CD4-positive, alpha-beta T cell (primary cell): ENCODE results near the gene CISH. TPM values are rescaled to one million over a fixed set of nuclear protein-coding genes. Genes with fewer than 3 reads are reported as not detected.

Experiments used
- ATAC-seq: fragments of 200-7000 bp; cut with Tn5 transposase; one replicate; pipeline ENCODE4 v1.10.0; 2022; ENCODE audit warnings: mild to moderate bottlenecking; ENCODE audit not compliant: poor library complexity
- CTCF ChIA-PET: fragments of 350-600 bp; sonication (Branson Sonifier 250); formaldehyde crosslinking; loops from one replicate; lab custom pipeline; 2021; ENCODE audit warnings: antibody characterized with exemption, inconsistent platforms; lab: Charles Lee
- POLR2A ChIA-PET: fragments of 350-600 bp; sonication (Branson Sonifier 250); formaldehyde crosslinking; loops from one replicate; lab custom pipeline; 2021; ENCODE audit warnings: antibody characterized with exemption, inconsistent platforms; lab: Charles Lee
- DNase-seq, 14 experiments: peaks; one replicate each; pipeline ENCODE4 v3.0.0-alpha.2; 2013 to 2020; ENCODE audit warnings: mixed read lengths in 2 of 14
- H3K27ac ChIP-seq, 2 donors: one replicate each; pipeline versions ENCODE4 v1.5.1 to v1.7.0; 2013; ENCODE audit warnings: low read length in 2 of 2, low read depth in 1 of 2, mild to moderate bottlenecking in 1 of 2
- H3K27me3 ChIP-seq, 2 experiments: 1 replicate in 1 of 2; 2 replicates in 1 of 2; pipeline versions ENCODE4 v1.6.1 to v1.7.0; 2013; ENCODE audit warnings: low read length in 2 of 2, control low read depth in 1 of 2, mild to moderate bottlenecking in 1 of 2, moderate library complexity in 1 of 2; ENCODE audit not compliant: insufficient read depth in 2 of 2, control insufficient read depth in 1 of 2
- H3K36me3 ChIP-seq: one replicate; pipeline ENCODE4 v1.6.1; 2013; ENCODE audit warnings: low read length, control low read depth; ENCODE audit not compliant: insufficient read depth
- H3K4me1 ChIP-seq: one replicate; pipeline ENCODE4 v1.6.1; 2013; ENCODE audit warnings: low read length, control low read depth; ENCODE audit not compliant: insufficient read depth
- H3K4me3 ChIP-seq: one replicate; pipeline ENCODE4 v1.5.1; 2013; ENCODE audit warnings: mild to moderate bottlenecking, low read length, moderate library complexity
- H3K9me3 ChIP-seq, 2 experiments: 1 replicate in 1 of 2; 2 replicates in 1 of 2; pipeline versions ENCODE4 v1.6.1 to v1.7.0; 2013; ENCODE audit warnings: low read length in 2 of 2, mild to moderate bottlenecking in 2 of 2, control low read depth in 1 of 2, moderate library complexity in 1 of 2; ENCODE audit not compliant: control insufficient read depth in 1 of 2, insufficient read depth in 1 of 2
- H3K27ac Mint-ChIP-seq: one replicate; pipeline ENCODE4 v1.8.0; 2020; ENCODE audit warnings: mixed read lengths
- H3K27me3 Mint-ChIP-seq: one replicate; pipeline ENCODE4 v1.8.0; 2021; ENCODE audit warnings: mixed read lengths
- H3K36me3 Mint-ChIP-seq: one replicate; pipeline ENCODE4 v1.8.0; 2021; ENCODE audit warnings: low read depth, mixed read lengths
- H3K4me1 Mint-ChIP-seq: one replicate; pipeline ENCODE4 v1.8.0; 2021; ENCODE audit warnings: low read depth, mixed read lengths
- H3K4me3 Mint-ChIP-seq: one replicate; pipeline ENCODE4 v1.8.0; 2020; ENCODE audit warnings: mild to moderate bottlenecking, mixed read lengths
- H3K9me3 Mint-ChIP-seq: one replicate; pipeline ENCODE4 v1.8.0; 2020; ENCODE audit warnings: mixed read lengths
- intact Hi-C, 2 experiments: fragments of 100-400 bp; cut with DNase I in 1 of 2; cut with micrococcal nuclease in 1 of 2; formaldehyde crosslinking; loops; one replicate each; pipeline versions ENCODE4 v1.15.1 to v1.9.0; 2023 to 2025; cut with DNase I, micrococcal nuclease
- total RNA-seq, 174 experiments: library from RNA in 2 of 174; stranded (reverse) in 2 of 174; gene quantifications; one replicate each; pipeline ENCODE4 v1.2.3 and lab custom pipeline; 2021 to 2026
- TF ChIP-seq, protein P1 (sequence below): fragments of 200-600 bp; IDR thresholded peaks from one replicate; pipeline ENCODE4 v1.8.0; 2022; ENCODE audit warnings: antibody characterized with exemption, mild to moderate bottlenecking

CISH gene
- total RNA-seq, 2 experiments from 2014 or later: 3.5 to 3.7 TPM

DNA sequence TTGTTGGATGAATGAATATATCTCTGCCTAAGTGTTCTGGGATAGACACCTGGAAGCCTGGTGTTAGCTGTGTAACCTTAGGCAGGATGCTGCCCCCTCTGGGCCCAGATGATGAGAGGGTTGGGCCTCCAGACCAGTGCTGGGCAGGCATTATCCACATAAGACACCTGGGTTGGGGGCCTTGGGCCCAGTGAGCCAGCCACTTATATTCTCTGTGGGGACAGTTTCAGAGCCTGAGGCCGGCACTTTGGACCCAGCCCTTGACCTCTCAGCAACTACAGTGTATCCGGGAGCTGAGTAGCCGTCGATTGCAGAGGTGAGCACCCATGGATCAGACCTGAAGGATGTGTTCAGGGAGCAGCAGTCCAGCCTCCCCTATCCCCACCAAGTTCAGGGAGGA lies 40.1 kb downstream of the CISH start:
- ChIA-PET CTCF (interaction anchor here (1.4 to 6.8 kb wide), 4 partner anchors 17 to 872 kb away, joined by 3 to 234 read pairs (median 14); partner anchors contain the start of genes CISH and MAPKAPK3), POLR2A (interaction anchor here (6.8 to 13.2 kb wide), 2 partner anchors 19 to 39 kb away, joined by 69 to 446 read pairs; partner anchors contain the start of genes CISH and MAPKAPK3)
- no peaks in the 10 kb centered on the region for H3K9me3 Mint-ChIP-seq
- H3K36me3 Mint-ChIP-seq: peaks cover 28% of the 10 kb centered on the region
- no peaks in the 10 kb centered on the region for H3K27me3 ChIP-seq
- peaks cover 7% of the 10 kb centered on the region for H3K36me3 ChIP-seq
- peak overlapping the region; percentile 89 for H3K27ac Mint-ChIP-seq
- DNase-seq (no peak), ATAC-seq (no peak)
- intact Hi-C loops: loop anchor here in 1 of 2 experiments (5.0 kb wide), 1 partner anchor 801 kb away; no protein-coding TSS in a partner anchor
- H3K27ac ChIP-seq: no peak overlapping the region
- no peak overlapping the region for H3K4me3 Mint-ChIP-seq
- H3K4me3 ChIP-seq: no peak overlapping the region
- H3K4me1 Mint-ChIP-seq: peaks cover 80% of the 10 kb centered on the region
- no peaks in the 10 kb centered on the region for H3K27me3 Mint-ChIP-seq
- TF ChIP-seq, protein P1, sequence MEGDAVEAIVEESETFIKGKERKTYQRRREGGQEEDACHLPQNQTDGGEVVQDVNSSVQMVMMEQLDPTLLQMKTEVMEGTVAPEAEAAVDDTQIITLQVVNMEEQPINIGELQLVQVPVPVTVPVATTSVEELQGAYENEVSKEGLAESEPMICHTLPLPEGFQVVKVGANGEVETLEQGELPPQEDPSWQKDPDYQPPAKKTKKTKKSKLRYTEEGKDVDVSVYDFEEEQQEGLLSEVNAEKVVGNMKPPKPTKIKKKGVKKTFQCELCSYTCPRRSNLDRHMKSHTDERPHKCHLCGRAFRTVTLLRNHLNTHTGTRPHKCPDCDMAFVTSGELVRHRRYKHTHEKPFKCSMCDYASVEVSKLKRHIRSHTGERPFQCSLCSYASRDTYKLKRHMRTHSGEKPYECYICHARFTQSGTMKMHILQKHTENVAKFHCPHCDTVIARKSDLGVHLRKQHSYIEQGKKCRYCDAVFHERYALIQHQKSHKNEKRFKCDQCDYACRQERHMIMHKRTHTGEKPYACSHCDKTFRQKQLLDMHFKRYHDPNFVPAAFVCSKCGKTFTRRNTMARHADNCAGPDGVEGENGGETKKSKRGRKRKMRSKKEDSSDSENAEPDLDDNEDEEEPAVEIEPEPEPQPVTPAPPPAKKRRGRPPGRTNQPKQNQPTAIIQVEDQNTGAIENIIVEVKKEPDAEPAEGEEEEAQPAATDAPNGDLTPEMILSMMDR: no peak
- no peaks in the 10 kb centered on the region for H3K9me3 ChIP-seq
- peaks cover 97% of the 10 kb centered on the region for H3K4me1 ChIP-seq

DNA sequence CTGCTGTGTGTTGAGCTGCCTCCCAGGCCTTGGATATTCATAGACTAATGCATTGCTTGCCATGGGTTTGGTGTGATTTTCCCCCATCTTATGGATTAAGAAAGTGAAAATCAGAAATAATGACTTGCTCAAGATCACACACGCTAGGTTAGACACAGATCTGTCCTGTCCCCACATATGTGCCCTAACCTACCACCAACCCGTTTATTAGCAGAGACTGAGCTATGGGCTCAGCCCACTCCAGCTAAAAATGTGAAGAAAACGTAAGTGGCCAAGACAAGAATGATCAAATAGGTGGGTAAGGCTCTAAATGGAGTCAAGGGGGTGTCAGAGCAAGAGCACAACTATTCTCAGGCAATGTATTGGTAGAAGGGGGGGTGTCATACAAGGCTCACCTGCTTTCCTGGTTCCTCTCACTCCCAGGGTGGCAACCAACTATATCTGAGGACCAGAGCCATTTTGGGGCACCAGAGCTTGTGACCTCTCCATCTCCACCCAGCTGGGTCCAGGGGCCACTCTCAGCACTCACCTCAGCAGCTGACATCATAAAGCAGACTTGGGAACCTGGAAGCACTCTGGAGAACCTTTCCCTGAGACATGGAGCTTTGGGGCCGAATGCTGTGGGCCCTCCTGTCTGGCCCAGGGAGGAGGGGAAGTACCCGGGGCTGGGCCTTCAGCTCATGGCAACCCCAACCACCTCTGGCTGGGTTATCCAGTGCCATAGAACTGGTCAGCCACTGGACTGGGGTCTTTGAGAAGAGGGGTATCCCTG lies 40.9 kb downstream of the CISH start:
- Mint-ChIP-seq H3K4me3 (peak overlapping the region; percentile 97), H3K4me1 (peaks cover 86% of the 10 kb centered on the region), H3K27ac (peak overlapping the region; percentile 89), H3K36me3 (peaks cover 28% of the 10 kb centered on the region), H3K9me3 (no peaks in the 10 kb centered on the region), H3K27me3 (no peaks in the 10 kb centered on the region)
- no peak overlapping the region for H3K4me3 ChIP-seq
- H3K36me3 ChIP-seq: peaks cover 7% of the 10 kb centered on the region
- ATAC-seq (no peak), DNase-seq (no peak)
- intact Hi-C loops: loop anchor here in 1 of 2 experiments (5.0 kb wide), 1 partner anchor 802 kb away; no protein-coding TSS in a partner anchor
- no peaks in the 10 kb centered on the region for H3K9me3 ChIP-seq
- CTCF ChIA-PET: interaction anchor here (0.9 to 6.8 kb wide), 6 partner anchors 10 to 872 kb away, joined by 3 to 234 read pairs (median 5); partner anchors contain the start of genes CISH and MAPKAPK3
- TF ChIP-seq, protein P1: no peak
- peaks cover 94% of the 10 kb centered on the region for H3K4me1 ChIP-seq
- peak overlapping the region; percentile 80 to 83 for H3K27ac ChIP-seq
- H3K27me3 ChIP-seq: no peaks in the 10 kb centered on the region
- POLR2A ChIA-PET: interaction anchor here (2.0 to 13.2 kb wide), 5 partner anchors 20 to 816 kb away, joined by 12 to 446 read pairs (median 27); partner anchors contain the start of genes CISH, MANF and MAPKAPK3

DNA sequence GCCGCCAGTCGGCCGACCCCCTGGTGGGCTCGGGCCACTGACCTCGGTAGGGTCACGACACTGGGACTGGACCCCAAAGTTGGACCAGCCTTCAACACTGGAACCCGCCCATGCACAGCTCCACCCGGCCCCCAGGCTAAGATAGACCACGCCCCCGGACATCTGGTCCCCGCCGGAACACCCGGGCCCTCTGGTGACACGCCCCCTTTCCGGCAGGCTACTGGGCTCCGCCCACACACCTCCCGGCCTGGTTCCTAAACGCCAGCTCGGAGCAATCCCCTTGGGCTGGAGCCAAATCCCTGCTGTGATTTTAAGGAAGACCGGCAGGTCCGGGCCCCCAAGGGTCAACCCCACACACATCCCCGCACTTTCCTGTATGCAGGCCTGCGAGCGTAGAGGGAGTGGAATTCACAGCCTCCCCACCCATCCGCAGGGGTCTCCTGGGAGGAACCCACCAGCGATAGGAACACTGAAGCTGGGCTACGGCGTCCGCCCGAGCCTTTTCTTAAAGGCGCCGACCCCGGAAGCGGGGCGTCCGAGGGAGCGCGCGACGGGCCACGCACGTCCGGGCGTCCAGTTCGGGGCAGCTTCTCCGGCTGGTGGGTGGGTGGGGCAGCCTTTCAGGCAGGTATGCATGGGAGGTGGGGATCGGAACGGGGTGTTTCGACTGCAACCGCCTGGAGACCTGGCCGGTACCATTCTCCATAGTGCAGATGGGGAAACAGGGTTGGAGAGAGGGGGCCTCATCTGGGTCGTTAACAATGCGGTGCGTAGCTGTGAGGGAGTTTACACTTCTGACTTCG lies 42.4 kb downstream of the CISH start, which contains the start of gene HEMK1:
TSS of gene HEMK1 (plus strand) at position 576 of the 803 bp plus-strand sequence. CDS start 1,583 bp downstream, outside the sequence.
- TF ChIP-seq, protein P1: no peak
- Histone ChIP-seq H3K9me3 (no peaks in the 10 kb centered on the region), H3K36me3 (peaks cover 7% of the 10 kb centered on the region), H3K4me1 (peaks cover 79% of the 10 kb centered on the region), H3K27ac (peak within 1 kb of the TSS; percentile 80 to 83), H3K4me3 (peak within 1 kb of the TSS; percentile 77), H3K27me3 (no peaks in the 10 kb centered on the region)
- no peaks in the 10 kb centered on the region for H3K27me3 Mint-ChIP-seq
- CTCF ChIA-PET: interaction anchor here (0.7 to 6.8 kb wide), 11 partner anchors 8 to 803 kb away, joined by 3 to 234 read pairs (median 3); partner anchors contain the start of genes CISH and MAPKAPK3
- DNase-seq (peak; percentile 84 to 97 (median 91)), ATAC-seq (peak; percentile 64)
- peak within 1 kb of the TSS; percentile 97 for H3K4me3 Mint-ChIP-seq
- H3K9me3 Mint-ChIP-seq: no peaks in the 10 kb centered on the region
- POLR2A ChIA-PET: interaction anchor here (0.6 to 13.2 kb wide), 30 partner anchors 9 to 1475 kb away, joined by 3 to 446 read pairs (median 4); partner anchors contain the start of genes CACNA2D2, CISH, CYB561D2 and DCAF1
- peaks cover 78% of the 10 kb centered on the region for H3K4me1 Mint-ChIP-seq
- intact Hi-C loops: loop anchor here (2.0 to 10.0 kb wide), 6 partner anchors 52 to 1966 kb away; partner anchors contain the start of genes MANF (in 2 of the 2), DCAF1 (in 1 of the 2), NT5DC2 (in 1 of the 2) and TEX264 (in 1 of the 2)
- H3K27ac Mint-ChIP-seq: peak within 1 kb of the TSS; percentile 89
- peaks cover 20% of the 10 kb centered on the region for H3K36me3 Mint-ChIP-seq
